Measurements from ENCODE around the gene SH2B3.
"Not testable (repeated sequence)": the region's sequence is repeated elsewhere in the genome, so short reads cannot be mapped to it uniquely, and the experiment has no call there.

GRCh38 chr12:111492979-111493378, 87.3 kb downstream of the SH2B3 start:
- not testable (repeated sequence) for TF ChIP-seq CTCF (conservative IDR thresholded peaks at IDR 0.05; ENCODE audit: low read length); EZH2phosphoT487 (IDR thresholded peaks at IDR 0.05; ENCODE audit: borderline replicate concordance, low read depth, low read length)
